ENCODE measurements around the gene SAMD7. TPM values are rescaled to one million over a fixed set of nuclear protein-coding genes. Genes with fewer than 3 reads are reported as not detected.
A peak's percentile ranks its signal among the peaks of the same experiment; 100 is the strongest.

SAMD7 gene, protein sequence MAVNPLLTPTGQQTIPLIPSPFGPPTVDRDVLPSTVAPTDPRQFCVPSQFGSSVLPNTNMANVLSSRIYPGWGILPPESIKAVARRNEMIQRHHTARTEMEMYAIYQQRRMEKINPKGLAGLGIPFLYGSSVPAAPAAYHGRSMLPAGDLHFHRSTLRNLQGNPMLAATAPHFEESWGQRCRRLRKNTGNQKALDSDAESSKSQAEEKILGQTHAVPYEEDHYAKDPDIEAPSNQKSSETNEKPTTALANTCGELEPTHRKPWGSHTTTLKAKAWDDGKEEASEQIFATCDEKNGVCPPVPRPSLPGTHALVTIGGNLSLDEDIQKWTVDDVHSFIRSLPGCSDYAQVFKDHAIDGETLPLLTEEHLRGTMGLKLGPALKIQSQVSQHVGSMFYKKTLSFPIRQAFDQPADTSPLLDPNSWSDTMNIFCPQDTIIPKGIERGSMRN
- total RNA-seq, result not detected in 2 replicates

DNA sequence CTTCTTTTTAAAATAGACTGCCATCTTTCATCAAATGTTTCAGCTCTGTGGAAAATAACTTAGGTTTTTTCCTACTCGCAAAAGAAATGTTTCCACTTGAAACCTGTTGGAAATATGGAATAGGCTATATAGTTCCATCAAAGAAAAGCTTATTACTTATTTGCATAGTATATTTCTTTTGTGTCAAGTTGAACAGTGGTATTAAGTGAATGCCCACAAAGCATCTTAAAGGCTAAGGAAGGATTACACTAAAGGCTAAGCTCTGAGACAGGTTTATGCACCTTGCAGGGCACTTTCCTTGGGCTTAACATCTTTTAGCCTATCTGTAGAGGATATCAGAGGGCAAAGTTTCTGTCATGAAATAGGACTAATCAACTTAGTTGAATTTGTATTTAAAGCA is at the start of gene SAMD7:
TSS of gene SAMD7 (plus strand) at position 301 of the 400 bp plus-strand sequence. CDS start 7,927 bp downstream, outside the sequence.
- DNase-seq, result no peak

- DNase-seq, result no peak
These were observed 49.5 kb upstream of the SAMD7 start for GRCh38 chr3:169861871-169862270.

DNA sequence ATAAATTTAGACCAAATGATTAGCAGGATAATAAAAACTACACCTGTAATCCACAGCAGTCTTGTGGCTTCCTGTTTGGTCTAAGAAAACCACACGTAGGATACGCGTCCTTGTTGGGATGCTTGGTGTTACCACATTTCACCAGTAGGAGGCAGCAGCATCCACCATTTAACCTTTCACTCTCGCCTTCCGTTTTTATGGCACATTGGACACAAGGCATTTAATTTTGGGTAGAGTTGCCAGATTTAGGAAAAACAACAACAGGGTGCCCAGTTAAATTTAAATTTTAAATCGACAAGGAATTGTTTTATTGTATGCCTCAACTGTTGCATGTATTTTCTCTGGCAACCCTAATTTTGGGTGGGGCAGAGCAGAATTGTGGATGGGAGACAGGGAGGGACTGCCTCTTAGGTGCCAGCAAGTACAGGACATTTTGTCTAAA is 47.9 kb upstream of the SAMD7 start:
- peak; percentile 90 for DNase-seq

- no peak for DNase-seq
These were observed 47.1 kb upstream of the SAMD7 start for GRCh38 chr3:169864270-169864669.

GRCh38 chr3:169865176-169865767 is 46.1 kb upstream of the SAMD7 start:
- DNase-seq, result no peak

GRCh38 chr3:169867584-169868210 is 43.7 kb upstream of the SAMD7 start:
- no peak for DNase-seq

GRCh38 chr3:169868369-169868768 is 43.0 kb upstream of the SAMD7 start:
- DNase-seq, result no peak

- DNase-seq, result no peak
These were observed 41.7 kb upstream of the SAMD7 start, which contains the start of gene LRRC31 for GRCh38 chr3:169869484-169870220. Gene LRRC31, minus strand, starts transcription at chr3:169869935. Its CDS starts 128 bp downstream, at chr3:169869807.

- DNase-seq, result no peak
These were observed 40.1 kb upstream of the SAMD7 start for GRCh38 chr3:169871129-169871886.

DNA sequence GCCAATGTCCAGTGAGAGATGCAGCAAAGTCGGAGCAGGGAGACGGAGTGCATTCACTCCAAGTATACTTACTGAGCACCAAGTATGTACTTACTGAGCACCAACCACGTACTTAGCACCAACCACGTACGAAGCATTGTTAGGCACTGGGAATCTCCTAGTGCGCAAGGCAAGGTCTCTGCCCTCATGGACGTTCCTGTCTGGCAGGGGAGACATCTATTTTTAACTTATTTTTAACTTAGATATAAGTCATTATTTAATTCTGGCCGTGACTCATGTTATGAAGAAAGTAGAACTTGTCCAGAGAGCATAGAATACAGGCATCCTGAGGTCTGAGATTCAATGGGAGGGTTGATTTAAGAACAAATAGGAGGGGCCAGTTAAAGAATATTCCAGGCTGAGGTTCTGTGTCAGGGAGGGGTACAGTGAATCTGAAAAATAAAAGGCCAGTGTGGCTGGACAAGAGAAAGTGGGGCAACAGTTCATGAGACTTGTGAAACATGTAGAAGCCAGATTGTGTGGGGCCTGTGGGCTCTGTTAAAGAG is 32.3 kb upstream of the SAMD7 start:
- DNase-seq, result no peak

DNA sequence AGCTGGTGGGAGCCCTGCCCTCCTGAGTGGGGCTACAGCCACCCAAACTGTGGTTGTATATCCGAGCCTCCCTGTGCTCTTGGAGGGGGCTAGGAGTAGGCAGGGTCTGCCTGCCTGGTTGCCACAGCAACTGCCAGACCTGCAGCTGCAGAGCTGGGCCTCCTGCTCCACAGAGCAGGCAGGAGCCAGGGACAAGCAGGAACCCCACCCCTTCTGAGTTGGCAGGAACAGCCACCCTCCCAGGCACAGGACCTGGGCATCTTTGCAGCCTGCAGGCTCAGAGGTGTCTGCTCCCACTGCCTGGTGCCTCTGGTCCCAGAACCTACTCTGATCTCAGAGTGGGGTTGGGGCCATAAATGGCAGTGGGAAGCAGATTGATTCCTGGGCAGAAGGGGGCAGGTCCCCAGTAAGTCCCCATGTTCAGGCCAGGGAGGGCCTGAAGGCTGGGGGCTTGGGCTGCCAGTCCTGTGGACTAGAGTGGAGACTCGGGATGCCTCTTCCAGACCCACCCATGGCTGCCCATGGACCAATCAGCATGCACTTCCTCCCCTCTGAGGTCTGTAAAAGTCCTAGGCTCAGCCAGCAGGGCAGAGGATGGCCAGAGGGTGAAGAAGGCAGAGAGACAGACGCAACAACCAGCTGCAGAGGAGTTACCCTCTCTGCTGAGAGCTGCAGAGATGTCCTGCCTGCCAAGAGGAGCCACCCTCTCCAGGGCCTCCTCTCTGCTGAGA is 31.4 kb upstream of the SAMD7 start:
- DNase-seq, result no peak

DNA sequence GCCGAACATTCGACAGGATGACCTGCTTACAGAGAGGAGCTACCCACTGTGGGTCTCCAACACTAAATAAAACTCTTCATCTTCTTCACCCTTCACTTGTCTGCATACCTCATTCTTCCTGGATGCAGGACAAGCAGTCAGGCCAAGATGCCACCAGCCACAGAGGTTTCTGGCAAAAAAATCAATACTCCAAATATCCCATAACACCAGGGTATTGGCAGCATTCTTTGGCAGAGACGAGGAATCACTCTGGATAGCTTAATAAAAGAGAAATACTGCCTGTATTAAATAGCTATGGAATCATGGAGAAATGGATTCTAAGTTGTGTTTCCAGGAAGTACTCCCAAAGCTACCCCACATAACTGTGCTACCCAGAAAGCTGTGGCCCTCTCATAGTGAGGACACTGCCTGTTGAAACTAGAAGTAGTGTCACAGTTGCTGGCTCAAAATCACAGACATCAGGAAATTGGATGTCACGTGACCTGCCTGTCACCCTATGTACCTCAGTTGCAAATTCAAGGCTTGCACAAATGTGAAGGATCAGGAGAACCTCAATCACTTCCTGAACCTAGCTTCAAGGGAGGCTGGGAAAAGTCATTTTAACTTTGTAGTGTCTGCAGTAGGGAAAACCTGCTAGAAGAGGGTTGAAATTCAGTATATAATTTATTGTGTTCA is 30.7 kb upstream of the SAMD7 start:
- no peak for DNase-seq

DNA sequence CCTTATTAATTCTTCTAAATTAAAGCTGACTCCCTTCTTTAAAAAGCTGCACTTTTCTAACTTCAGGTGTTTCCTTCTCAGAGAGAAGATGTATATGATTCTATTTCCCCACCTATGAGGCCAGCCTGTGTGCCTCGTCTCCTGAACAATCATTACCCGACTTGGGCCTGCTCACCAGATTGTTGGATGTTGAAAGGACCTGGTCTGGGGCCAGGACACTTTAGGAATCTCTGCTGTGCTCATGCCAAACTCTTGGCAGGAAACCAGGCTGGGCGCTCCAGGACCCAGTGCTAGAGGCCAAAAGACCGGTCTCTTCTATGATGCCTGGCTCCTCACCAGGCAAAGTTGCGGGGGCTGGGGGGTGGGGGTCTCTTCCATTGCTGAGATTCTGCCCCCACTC is 24.7 kb upstream of the SAMD7 start:
- DNase-seq, result no peak

DNA sequence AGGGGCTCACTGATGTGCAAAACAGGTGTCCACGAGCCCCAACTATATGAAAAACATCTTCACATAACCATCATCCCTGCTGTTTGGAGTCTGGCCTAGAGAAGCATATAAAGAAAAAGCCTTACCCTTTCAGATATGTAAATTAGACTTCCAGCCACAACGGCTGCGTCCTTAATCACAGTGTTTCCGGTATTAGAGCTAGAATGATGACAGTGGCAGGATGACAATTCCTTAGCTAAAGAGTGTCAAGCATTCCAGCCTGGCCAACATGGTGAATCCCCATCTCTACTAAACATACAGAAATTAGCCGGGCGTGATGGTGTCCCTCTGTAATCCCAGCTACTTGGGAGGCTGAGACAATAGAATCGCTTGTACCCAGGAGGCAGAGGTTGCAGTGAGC is 19.5 kb upstream of the SAMD7 start:
- DNase-seq, result no peak

DNA sequence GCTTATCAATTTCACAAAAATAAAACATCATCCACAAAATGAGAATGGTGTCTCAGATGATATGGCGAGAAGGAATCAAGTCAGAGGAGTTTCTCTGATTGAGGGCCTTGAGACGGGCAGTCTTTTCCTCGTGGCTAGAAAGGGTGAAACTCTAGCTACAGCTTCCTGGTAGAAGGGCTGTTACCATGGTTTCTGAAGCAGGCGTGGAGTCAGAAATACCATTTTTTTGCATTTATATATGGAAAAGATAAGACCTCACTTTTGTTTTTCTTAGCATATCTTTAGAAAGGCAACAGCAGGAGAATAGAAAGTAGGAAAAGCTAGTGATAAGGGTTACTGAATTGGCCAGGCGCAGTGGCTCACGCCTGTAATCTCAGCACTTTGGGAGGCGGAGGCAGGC is 17.3 kb upstream of the SAMD7 start:
- no peak for DNase-seq

DNA sequence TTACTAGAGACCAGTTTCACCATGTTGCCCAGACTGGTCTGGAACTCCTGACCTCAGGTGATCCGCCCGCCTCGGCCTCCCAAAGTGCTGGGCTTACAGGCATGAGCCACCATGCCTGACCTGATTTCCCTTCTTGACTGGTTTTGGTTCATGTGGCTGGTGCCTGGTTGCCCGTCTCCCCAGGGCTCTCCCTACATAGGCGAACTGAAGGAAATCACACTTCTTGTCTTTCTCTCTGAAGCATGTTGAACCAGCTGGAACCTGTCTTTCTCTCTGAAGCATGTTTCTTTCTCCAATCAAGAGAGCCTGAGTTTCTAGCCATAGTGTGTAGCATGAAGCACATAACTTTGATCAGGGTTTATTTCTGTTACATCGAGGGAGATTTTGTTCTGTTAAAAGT is 16.3 kb upstream of the SAMD7 start:
- DNase-seq, result no peak

- no peak for DNase-seq
These were observed 14.1 kb upstream of the SAMD7 start for GRCh38 chr3:169897284-169897683.

GRCh38 chr3:169901453-169901852 is 9.9 kb upstream of the SAMD7 start:
- DNase-seq, result no peak

- DNase-seq, result no peak
These were observed 6.0 kb upstream of the SAMD7 start for GRCh38 chr3:169905404-169905803.

GRCh38 chr3:169907476-169907875 is 3.9 kb upstream of the SAMD7 start:
- DNase-seq, result no peak
